PC-9 (cell line): ENCODE data around the gene ZNF284.

Experiments used
- EZH2 ChIP-seq: fragments of 200-600 bp; sonication (generic); IDR thresholded peaks from 2 replicates; pipeline ENCODE4 v1.8.0; 2017; ENCODE audit warnings: antibody characterized with exemption, low read depth
- TF ChIP-seq, protein P1 (sequence below): fragments of 200-600 bp; sonication (generic); conservative IDR thresholded peaks from 2 replicates; pipeline ENCODE4 v1.6.1; 2017; ENCODE audit warnings: mixed run types, antibody characterized with exemption, mild to moderate bottlenecking, moderate library complexity

DNA sequence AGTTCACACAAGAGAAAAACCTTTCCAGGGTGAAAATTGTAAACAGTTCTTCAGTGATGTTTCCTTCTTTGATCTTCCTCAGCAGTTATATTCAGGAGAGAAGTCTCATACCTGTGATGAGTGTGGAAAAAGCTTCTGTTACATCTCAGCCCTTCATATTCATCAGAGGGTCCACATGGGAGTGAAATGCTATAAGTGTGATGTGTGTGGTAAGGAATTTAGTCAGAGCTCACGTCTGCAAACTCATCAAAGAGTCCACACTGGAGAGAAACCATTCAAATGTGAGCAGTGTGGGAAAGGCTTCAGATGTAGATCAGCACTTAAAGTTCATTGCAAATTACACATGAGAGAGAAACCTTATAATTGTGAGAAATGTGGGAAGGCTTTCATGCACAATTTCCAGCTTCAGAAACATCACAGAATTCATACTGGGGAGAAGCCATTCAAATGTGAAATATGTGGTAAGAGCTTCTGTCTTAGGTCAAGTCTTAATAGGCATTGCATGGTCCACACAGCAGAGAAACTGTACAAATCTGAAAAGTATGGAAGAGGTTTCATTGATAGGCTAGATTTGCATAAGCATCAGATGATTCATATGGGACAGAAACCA lies 39.9 kb upstream of the ZNF284 start:
- TF ChIP-seq, protein P1, sequence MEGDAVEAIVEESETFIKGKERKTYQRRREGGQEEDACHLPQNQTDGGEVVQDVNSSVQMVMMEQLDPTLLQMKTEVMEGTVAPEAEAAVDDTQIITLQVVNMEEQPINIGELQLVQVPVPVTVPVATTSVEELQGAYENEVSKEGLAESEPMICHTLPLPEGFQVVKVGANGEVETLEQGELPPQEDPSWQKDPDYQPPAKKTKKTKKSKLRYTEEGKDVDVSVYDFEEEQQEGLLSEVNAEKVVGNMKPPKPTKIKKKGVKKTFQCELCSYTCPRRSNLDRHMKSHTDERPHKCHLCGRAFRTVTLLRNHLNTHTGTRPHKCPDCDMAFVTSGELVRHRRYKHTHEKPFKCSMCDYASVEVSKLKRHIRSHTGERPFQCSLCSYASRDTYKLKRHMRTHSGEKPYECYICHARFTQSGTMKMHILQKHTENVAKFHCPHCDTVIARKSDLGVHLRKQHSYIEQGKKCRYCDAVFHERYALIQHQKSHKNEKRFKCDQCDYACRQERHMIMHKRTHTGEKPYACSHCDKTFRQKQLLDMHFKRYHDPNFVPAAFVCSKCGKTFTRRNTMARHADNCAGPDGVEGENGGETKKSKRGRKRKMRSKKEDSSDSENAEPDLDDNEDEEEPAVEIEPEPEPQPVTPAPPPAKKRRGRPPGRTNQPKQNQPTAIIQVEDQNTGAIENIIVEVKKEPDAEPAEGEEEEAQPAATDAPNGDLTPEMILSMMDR: no peak
- TF ChIP-seq EZH2: no peak
